GM21528 (cell line): Measurements from ENCODE around the gene ACTL9.
"Not testable (repeated sequence)": the region's sequence is repeated elsewhere in the genome, so short reads cannot be mapped to it uniquely, and the experiment has no call there.

Source experiments
- ATAC-seq: cut with Tn5 transposase; IDR thresholded peaks from one replicate; pipeline ENCODE4 v1.9.1; 2021; ENCODE audit warnings: mild to moderate bottlenecking, moderate library complexity; ENCODE audit not compliant: unreplicated experiment, low FRiP score

ACTL9 gene

GRCh38 chr19:8698433-8699063 is at the start of gene ACTL9:
ACTL9 (minus strand) TSS chr19:8698795; CDS start chr19:8698701, 94 bp downstream.
- ATAC-seq = no peak

- ATAC-seq = not testable (repeated sequence)
These were observed 40.9 kb upstream of the ACTL9 start for GRCh38 chr19:8739291-8740065.

DNA sequence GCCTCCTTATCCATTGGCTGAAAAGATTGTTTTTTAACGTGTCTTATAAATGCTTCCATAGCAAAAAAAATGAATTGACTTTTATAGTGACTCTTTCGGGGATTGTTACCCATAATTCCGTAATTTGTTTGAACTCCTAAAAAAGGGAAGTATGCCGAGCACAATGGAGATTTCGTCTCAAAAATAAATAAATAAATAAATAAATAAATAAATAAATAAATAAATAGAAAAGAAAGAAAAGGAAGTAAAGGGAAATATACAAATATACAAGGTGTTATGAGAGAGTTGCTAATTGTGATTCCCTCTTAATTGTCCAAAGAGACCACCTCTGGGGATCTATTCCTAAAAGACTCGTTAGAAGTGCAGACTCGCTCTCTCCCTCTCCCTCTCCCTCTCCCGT is 39.8 kb upstream of the ACTL9 start:
- no peak for ATAC-seq

GRCh38 chr19:8731428-8732169 is 33.0 kb upstream of the ACTL9 start:
- no peak for ATAC-seq

DNA sequence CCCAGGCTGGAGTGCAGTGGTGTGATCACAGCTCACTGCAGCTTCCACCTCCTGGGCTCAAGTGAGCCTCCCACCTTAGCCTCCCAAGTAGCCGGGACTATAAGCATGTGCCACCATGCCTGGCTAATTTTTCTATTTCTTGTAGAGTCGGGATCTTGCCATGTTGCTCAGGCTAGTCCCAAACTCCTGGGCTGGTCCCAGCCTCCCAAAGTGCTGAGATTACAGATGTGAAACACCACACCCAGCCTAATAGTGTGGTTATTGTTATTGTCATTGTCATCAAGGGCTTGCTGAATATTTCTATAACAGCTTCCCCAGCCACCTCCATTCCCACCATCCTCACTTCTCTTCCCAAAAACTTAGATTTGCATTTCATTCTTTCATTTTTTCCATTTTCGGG is 25.7 kb upstream of the ACTL9 start:
- ATAC-seq = no peak

DNA sequence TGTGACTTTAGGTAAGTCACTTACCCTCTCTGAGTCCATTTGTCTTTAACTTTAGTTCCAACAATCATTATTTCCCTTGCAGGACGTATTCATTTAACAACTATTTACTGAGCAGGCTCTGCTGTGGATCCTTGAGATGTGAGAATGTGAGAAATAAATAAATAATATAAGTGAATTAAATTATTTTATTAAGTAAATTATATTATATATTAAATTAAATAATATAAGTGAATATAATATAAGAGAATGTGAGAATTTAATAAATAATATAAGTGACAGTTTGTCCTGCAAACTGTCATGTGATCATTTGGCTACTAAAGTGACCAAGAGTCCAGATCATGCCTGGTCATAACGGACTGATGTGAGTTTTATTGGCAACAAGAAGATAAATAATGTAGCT is 23.4 kb upstream of the ACTL9 start:
- no peak for ATAC-seq

- ATAC-seq = no peak
These were observed 22.7 kb upstream of the ACTL9 start, which contains the start of gene OR2Z1 for GRCh38 chr19:8721334-8721733. OR2Z1 (plus strand) TSS chr19:8721634; CDS start chr19:8731029, 9,395 bp downstream.

DNA sequence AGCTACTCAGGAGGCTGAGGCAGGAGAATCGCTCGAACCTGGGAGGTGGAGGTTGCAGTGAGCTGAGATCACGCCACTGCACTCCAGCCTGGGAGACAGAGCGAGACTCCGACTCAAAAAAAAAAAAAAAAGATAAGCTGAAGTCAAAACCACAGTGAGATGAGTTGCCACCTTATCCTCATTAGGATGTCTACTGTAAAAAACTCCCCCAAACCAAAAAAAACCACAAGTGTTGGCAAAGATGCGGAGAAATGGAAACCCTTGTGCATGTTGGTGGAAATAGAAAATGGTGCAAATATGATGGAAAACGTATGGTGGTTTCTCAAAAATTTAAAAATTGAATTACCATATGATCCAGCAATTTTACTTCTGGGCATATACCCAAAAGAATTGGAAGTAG is 11.7 kb upstream of the ACTL9 start:
- ATAC-seq = not testable (repeated sequence)

DNA sequence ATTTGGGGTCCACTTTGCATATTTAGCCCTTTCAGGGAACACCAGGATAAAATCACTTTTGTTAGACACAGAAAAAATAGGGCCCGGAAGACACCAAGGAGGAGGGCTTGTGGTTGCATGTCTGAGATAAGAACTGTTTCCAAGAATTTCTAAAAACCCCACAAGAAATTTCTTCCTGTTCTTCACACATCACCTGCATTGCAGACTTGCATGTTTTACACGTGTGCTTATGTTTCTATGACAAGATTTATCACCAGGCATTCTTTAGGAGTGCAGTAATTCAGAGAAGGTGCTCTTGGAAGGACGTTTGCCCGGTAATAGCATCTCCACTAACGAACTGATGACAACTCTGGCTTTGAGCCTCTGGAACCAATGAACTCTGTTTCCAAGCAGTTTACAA is 7.1 kb upstream of the ACTL9 start:
- ATAC-seq = no peak

DNA sequence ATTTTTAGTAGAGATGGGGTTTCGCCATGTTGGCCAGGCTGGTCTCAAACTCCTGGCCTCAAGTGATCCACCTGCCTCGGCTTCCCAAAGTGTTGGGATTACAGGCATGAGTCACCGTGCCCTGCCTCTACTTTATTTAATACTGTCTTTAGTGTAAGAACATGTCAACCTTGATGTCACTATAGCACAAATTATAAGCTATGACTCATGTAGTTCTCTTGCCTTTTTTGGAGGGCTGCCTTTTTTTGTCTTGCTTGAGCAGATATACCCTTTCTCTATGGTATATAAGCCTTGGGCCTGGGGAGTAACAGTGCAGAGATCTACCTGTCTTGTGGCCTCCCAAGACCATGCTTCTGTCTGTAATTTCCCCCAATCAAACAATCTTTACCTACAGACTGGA is 6.7 kb upstream of the ACTL9 start:
- not testable (repeated sequence) for ATAC-seq

GRCh38 chr19:8703223-8703622 is 4.6 kb upstream of the ACTL9 start:
- no peak for ATAC-seq

DNA sequence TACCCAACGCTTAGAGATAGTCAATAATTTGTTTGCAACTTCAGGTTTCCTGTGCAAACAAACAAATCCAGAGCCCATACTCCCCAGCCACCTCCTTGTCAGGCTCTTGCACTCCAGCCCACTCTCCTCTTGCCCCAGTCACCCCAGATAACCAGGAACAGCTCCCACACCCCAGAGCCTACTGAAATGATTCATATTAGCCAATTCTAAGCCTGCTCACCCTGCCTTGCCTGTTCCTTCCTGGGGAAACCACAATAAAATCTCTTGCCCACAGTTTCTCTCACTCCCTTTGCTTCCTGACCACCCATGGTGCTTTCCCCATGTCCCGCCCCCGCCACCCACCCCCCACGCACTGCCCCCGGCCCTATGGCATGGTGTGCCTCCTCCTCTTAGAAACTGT is 3.8 kb upstream of the ACTL9 start:
- no peak for ATAC-seq

- no peak for ATAC-seq
These were observed 2.4 kb upstream of the ACTL9 start for GRCh38 chr19:8700956-8701355.

- ATAC-seq = no peak
These were observed 1.3 kb upstream of the ACTL9 start for GRCh38 chr19:8699908-8700307.

- no peak for ATAC-seq
These were observed 743 bp downstream of the ACTL9 start for GRCh38 chr19:8697671-8698432.

GRCh38 chr19:8696993-8697392 is 1.6 kb downstream of the ACTL9 start:
- no peak for ATAC-seq

GRCh38 chr19:8695911-8696310 is 2.7 kb downstream of the ACTL9 start:
- no peak for ATAC-seq

- no peak for ATAC-seq
These were observed 3.1 kb downstream of the ACTL9 start for GRCh38 chr19:8695501-8695900.

- ATAC-seq = no peak
These were observed 7.6 kb downstream of the ACTL9 start for GRCh38 chr19:8690753-8691539.

- ATAC-seq = no peak
These were observed 9.7 kb downstream of the ACTL9 start for GRCh38 chr19:8688930-8689329.
